ENCODE data around the gene ASIC5. TPM values are rescaled to one million over a fixed set of nuclear protein-coding genes. Genes with fewer than 3 reads are reported as not detected.
"Not testable (repeated sequence)": the region's sequence is repeated elsewhere in the genome, so short reads cannot be mapped to it uniquely, and the experiment has no call there.

ASIC5 gene
- polyA plus RNA-seq (2013, experiment 1 of 2; ENCODE audit: insufficient read length) = not detected
- not detected for polyA plus RNA-seq (2013, experiment 2 of 2; ENCODE audit: insufficient read length)

- DNase-seq = no peak
These were observed at the start of gene ASIC5 for GRCh38 chr4:155866177-155866576. Gene ASIC5 (minus strand): TSS chr4:155866277. CDS start chr4:155866226, 51 bp downstream.

- no peak for DNase-seq
These were observed 48.7 kb upstream of the ASIC5 start for GRCh38 chr4:155914782-155915181.

GRCh38 chr4:155911905-155912304, 45.8 kb upstream of the ASIC5 start:
- DNase-seq = no peak

- DNase-seq = no peak
These were observed 43.6 kb upstream of the ASIC5 start for GRCh38 chr4:155909615-155910226.

GRCh38 chr4:155908187-155909139, 42.4 kb upstream of the ASIC5 start:
- DNase-seq = no peak

- no peak for DNase-seq
These were observed 41.5 kb upstream of the ASIC5 start for GRCh38 chr4:155907556-155907955.

- DNase-seq = peak; percentile 98
These were observed 40.6 kb upstream of the ASIC5 start for GRCh38 chr4:155906554-155907247.

GRCh38 chr4:155904331-155904730, 38.3 kb upstream of the ASIC5 start:
- no peak for DNase-seq

- DNase-seq = no peak
These were observed 37.4 kb upstream of the ASIC5 start, which contains the start of gene TDO2 for GRCh38 chr4:155903453-155903852. Gene TDO2 (plus strand): TSS chr4:155903696. CDS start chr4:155903759, 63 bp downstream.

GRCh38 chr4:155901013-155901412, 34.9 kb upstream of the ASIC5 start:
- no peak for DNase-seq

- DNase-seq = peak; percentile 42
These were observed 34.3 kb upstream of the ASIC5 start for GRCh38 chr4:155900381-155900780.

GRCh38 chr4:155899891-155900290, 33.8 kb upstream of the ASIC5 start:
- DNase-seq = peak; percentile 11

GRCh38 chr4:155898371-155898770, 32.3 kb upstream of the ASIC5 start:
- DNase-seq = not testable (repeated sequence)

GRCh38 chr4:155891058-155891457, 25.0 kb upstream of the ASIC5 start:
- DNase-seq = peak; percentile 66

- no peak for DNase-seq
These were observed 23.9 kb upstream of the ASIC5 start for GRCh38 chr4:155889946-155890345.

GRCh38 chr4:155889031-155889793, 23.1 kb upstream of the ASIC5 start:
- peak; percentile 44 for DNase-seq

- DNase-seq = no peak
These were observed 21.9 kb upstream of the ASIC5 start for GRCh38 chr4:155887847-155888570.

- no peak for DNase-seq
These were observed 21.0 kb upstream of the ASIC5 start for GRCh38 chr4:155887045-155887444.

- no peak for DNase-seq
These were observed 19.6 kb upstream of the ASIC5 start for GRCh38 chr4:155885666-155886065.

- no peak for DNase-seq
These were observed 17.8 kb upstream of the ASIC5 start for GRCh38 chr4:155883895-155884294.

- DNase-seq = no peak
These were observed 15.5 kb upstream of the ASIC5 start for GRCh38 chr4:155881555-155881954.
